GM23338 (cell line): ENCODE measurements around the gene C11orf21. TPM values are rescaled to one million over a fixed set of nuclear protein-coding genes. Genes with fewer than 3 reads are reported as not detected.

Source experiments
- ATAC-seq: fragments of 200-7000 bp; cut with Tn5 transposase; 3 replicates; pipeline ENCODE4 v1.9.1; 2020
- DNase-seq: peaks from one replicate; pipeline ENCODE4 v3.0.0-alpha.2; 2015; ENCODE audit warnings: low spot score
- H2AFZ ChIP-seq: fragments of 200-600 bp; sonication (generic); 2 replicates; pipeline ENCODE4 v1.8.0; 2016; ENCODE audit warnings: antibody characterized with exemption, mild to moderate bottlenecking, moderate library complexity
- H3F3A ChIP-seq: fragments of 200-600 bp; sonication (generic); replicated peaks from 2 replicates; pipeline ENCODE4 v1.8.0; 2017; ENCODE audit warnings: antibody characterized with exemption, mixed run types, low read depth
- H3K27ac ChIP-seq: fragments of 200-600 bp; sonication (generic); 2 replicates; pipeline ENCODE4 v1.6.1; 2016; ENCODE audit warnings: low read depth
- H3K27me3 ChIP-seq: fragments of 200-600 bp; sonication (generic); 2 replicates; pipeline ENCODE4 v1.8.0; 2016; ENCODE audit warnings: mild to moderate bottlenecking, mixed run types, moderate library complexity; ENCODE audit not compliant: insufficient read depth
- H3K36me3 ChIP-seq: fragments of 200-600 bp; sonication (generic); 2 replicates; pipeline ENCODE4 v1.8.0; 2016; ENCODE audit warnings: mild to moderate bottlenecking; ENCODE audit not compliant: insufficient read depth
- H3K4me1 ChIP-seq: fragments of 200-600 bp; sonication (generic); 2 replicates; pipeline ENCODE4 v1.8.0; 2016; ENCODE audit warnings: mild to moderate bottlenecking, moderate library complexity; ENCODE audit not compliant: insufficient read depth
- H3K4me2 ChIP-seq: fragments of 200-600 bp; sonication (generic); 2 replicates; pipeline ENCODE4 v1.7.1; 2017; ENCODE audit warnings: mixed run types
- H3K4me3 ChIP-seq: fragments of 200-600 bp; sonication (generic); 2 replicates; pipeline ENCODE4 v1.6.1; 2016; ENCODE audit warnings: mixed run types
- H3K79me2 ChIP-seq: fragments of 200-600 bp; sonication (generic); replicated peaks from 2 replicates; pipeline ENCODE4 v1.8.0; 2017; ENCODE audit warnings: mild to moderate bottlenecking; ENCODE audit not compliant: insufficient read depth
- H3K9me2 ChIP-seq: fragments of 200-600 bp; sonication (generic); 2 replicates; pipeline ENCODE4 v1.8.0; 2017; ENCODE audit not compliant: insufficient read depth
- H4K20me1 ChIP-seq: fragments of 200-600 bp; sonication (generic); replicated peaks from 2 replicates; pipeline ENCODE4 v1.8.0; 2017; ENCODE audit warnings: mild to moderate bottlenecking; ENCODE audit not compliant: insufficient read depth
- H3K27ac Mint-ChIP-seq: 2 replicates; pipeline ENCODE4 v1.8.0; 2020; ENCODE audit warnings: inconsistent platforms, mild to moderate bottlenecking, moderate library complexity, mixed read lengths
- H3K27me3 Mint-ChIP-seq: 3 replicates; pipeline ENCODE4 v1.8.0; 2022; ENCODE audit warnings: low read depth, mild to moderate bottlenecking, moderate library complexity, mixed read lengths, inconsistent platforms; ENCODE audit not compliant: insufficient read depth, poor library complexity
- H3K36me3 Mint-ChIP-seq: 3 replicates; pipeline ENCODE4 v1.8.0; 2021; ENCODE audit warnings: low read depth, mild to moderate bottlenecking, inconsistent platforms, moderate library complexity, mixed read lengths
- H3K4me1 Mint-ChIP-seq: 3 replicates; pipeline ENCODE4 v1.8.0; 2020; ENCODE audit warnings: mild to moderate bottlenecking, inconsistent platforms, mixed read lengths
- H3K4me3 Mint-ChIP-seq: 3 replicates; pipeline ENCODE4 v1.8.0; 2021; ENCODE audit warnings: moderate library complexity, mild to moderate bottlenecking, inconsistent platforms, mixed read lengths
- H3K9me3 Mint-ChIP-seq: 3 replicates; pipeline ENCODE4 v1.8.0; 2020; ENCODE audit warnings: moderate library complexity, mild to moderate bottlenecking, inconsistent platforms, mixed read lengths
- CREB1 ChIP-seq: fragments of 250-450 bp; sonication (Bioruptor Pico); IDR thresholded peaks from 2 replicates; pipeline ENCODE4 v1.5.0; 2020; ENCODE audit warnings: low read depth, mild to moderate bottlenecking, moderate library complexity
- EZH2 ChIP-seq: fragments of 200-600 bp; sonication (generic); IDR thresholded peaks from one replicate; pipeline ENCODE4 v1.8.0; 2017; ENCODE audit warnings: antibody characterized with exemption, mild to moderate bottlenecking, low read depth; ENCODE audit not compliant: unreplicated experiment
- EZH2phosphoT487 ChIP-seq: fragments of 200-600 bp; sonication (generic); IDR thresholded peaks from one replicate; pipeline ENCODE4 v1.8.1; 2018; ENCODE audit warnings: antibody characterized with exemption; ENCODE audit not compliant: unreplicated experiment
- JUNB ChIP-seq: IDR thresholded peaks from one replicate; pipeline ENCODE4 v1.6.1; 2016; ENCODE audit warnings: antibody characterized with exemption; ENCODE audit not compliant: unreplicated experiment
- NANOG ChIP-seq: IDR thresholded peaks from 2 replicates; pipeline ENCODE4 v1.6.1; 2016; ENCODE audit warnings: antibody characterized with exemption, borderline replicate concordance
- POLR2AphosphoS5 ChIP-seq: IDR thresholded peaks from 2 replicates; pipeline ENCODE4 v1.6.1; 2016; ENCODE audit warnings: antibody characterized with exemption, low read depth
- STAT1 ChIP-seq: IDR thresholded peaks from one replicate; pipeline ENCODE4 v1.6.1; 2016; ENCODE audit warnings: antibody characterized with exemption; ENCODE audit not compliant: unreplicated experiment
- ZNF114 ChIP-seq: fragments of 250-450 bp; sonication (Bioruptor Pico); IDR thresholded peaks from 2 replicates; pipeline ENCODE4 v1.5.0; 2020; ENCODE audit warnings: mild to moderate bottlenecking, moderate library complexity
- ZNF331 ChIP-seq: fragments of 250-450 bp; sonication (Bioruptor Pico); IDR thresholded peaks from 2 replicates; pipeline ENCODE4 v1.5.0; 2020; ENCODE audit warnings: low read depth, mild to moderate bottlenecking, moderate library complexity
- polyA plus RNA-seq: library from polyadenylated mRNA; unstranded; fragments of >200 nt; fragmentation: Nextera tagmentation; extraction: Ambion mirVana; gene quantifications from 2 replicates; pipeline ENCODE4 v1.2.1, GENCODE V29; 2016
- total RNA-seq: library from RNA; depleted of rRNA; stranded (reverse); fragments of >200 nt; shearing (Covaris generic); gene quantifications from 2 replicates; pipeline ENCODE4 v1.2.3, GENCODE V29; 2014
- TF ChIP-seq, protein P1 (sequence below), 2 experiments: fragments of 200-600 bp in 1 of 2; sonication (generic) in 1 of 2; conservative IDR thresholded peaks; 2 replicates each; pipeline versions ENCODE4 v1.5.1 to v1.6.1; 2016 to 2017; ENCODE audit warnings: antibody characterized with exemption in 2 of 2, low read depth in 2 of 2, mild to moderate bottlenecking in 2 of 2, moderate library complexity in 1 of 2
- TF ChIP-seq, protein P2 (sequence below): IDR thresholded peaks from one replicate; pipeline ENCODE4 v1.6.1; 2018; ENCODE audit warnings: antibody characterized with exemption; ENCODE audit not compliant: unreplicated experiment
- TF ChIP-seq, protein P3 (sequence below): fragments of 250-450 bp; sonication (Bioruptor Pico); IDR thresholded peaks from 2 replicates; pipeline ENCODE4 v1.5.0; 2020; ENCODE audit warnings: mild to moderate bottlenecking, moderate library complexity
- TF ChIP-seq, protein P4 (sequence below): IDR thresholded peaks from 2 replicates; pipeline ENCODE4 v1.6.1; 2016; ENCODE audit warnings: antibody characterized with exemption

The C11orf21 gene
- total and polyA plus RNA-seq, 2 experiments from 2014 or later = not detected

DNA sequence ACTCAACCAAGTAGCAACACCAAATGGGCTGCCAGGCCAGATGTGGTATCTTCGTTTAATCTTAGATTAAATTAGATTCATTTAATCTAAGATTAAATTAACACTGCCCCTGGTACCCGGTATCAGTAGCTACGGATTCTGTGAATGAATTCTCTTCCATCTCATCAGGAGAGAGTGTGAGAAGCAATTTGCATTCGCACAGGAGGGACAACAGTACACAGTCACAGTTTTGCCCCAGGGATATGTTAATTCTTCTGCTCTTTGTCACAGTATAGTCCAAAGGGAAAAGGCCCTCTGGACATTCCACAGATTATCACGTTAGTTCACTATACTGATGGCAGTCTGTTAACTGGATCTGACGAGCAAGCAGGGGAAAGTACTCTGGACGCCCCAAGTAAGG is 54.2 kb downstream of the C11orf21 start:
- H3K4me3 Mint-ChIP-seq = no peak overlapping the region
- H3K27me3 Mint-ChIP-seq = peaks cover 19% of the 10 kb centered on the region
- H3K9me3 Mint-ChIP-seq = no peaks in the 10 kb centered on the region
- no peak overlapping the region for H3K4me3 ChIP-seq
- no peak overlapping the region for H3K4me2 ChIP-seq
- H2AFZ ChIP-seq = no peak overlapping the region
- H3K4me1 Mint-ChIP-seq = no peaks in the 10 kb centered on the region
- no peak for ATAC-seq
- no peaks in the 10 kb centered on the region for H3K36me3 ChIP-seq
- H3F3A ChIP-seq = no peaks in the 10 kb centered on the region
- no peak overlapping the region for H3K27ac ChIP-seq
- H3K79me2 ChIP-seq = no peaks in the 10 kb centered on the region
- no peaks in the 10 kb centered on the region for H3K36me3 Mint-ChIP-seq
- H3K27me3 ChIP-seq = peaks cover 3% of the 10 kb centered on the region; the same call in 1 of the 2 replicates
- no peak for DNase-seq
- no peak overlapping the region for H3K27ac Mint-ChIP-seq
- TF ChIP-seq CREB1 (CRISPR knock-in tag) (no peak), EZH2phosphoT487 (no peak), POLR2AphosphoS5 (no peak), ZNF331 (CRISPR knock-in tag) (no peak), NANOG (no peak), JUNB (no peak), ZNF114 (no peak), STAT1 (no peak), EZH2 (no peak)
- TF ChIP-seq, protein P1, sequence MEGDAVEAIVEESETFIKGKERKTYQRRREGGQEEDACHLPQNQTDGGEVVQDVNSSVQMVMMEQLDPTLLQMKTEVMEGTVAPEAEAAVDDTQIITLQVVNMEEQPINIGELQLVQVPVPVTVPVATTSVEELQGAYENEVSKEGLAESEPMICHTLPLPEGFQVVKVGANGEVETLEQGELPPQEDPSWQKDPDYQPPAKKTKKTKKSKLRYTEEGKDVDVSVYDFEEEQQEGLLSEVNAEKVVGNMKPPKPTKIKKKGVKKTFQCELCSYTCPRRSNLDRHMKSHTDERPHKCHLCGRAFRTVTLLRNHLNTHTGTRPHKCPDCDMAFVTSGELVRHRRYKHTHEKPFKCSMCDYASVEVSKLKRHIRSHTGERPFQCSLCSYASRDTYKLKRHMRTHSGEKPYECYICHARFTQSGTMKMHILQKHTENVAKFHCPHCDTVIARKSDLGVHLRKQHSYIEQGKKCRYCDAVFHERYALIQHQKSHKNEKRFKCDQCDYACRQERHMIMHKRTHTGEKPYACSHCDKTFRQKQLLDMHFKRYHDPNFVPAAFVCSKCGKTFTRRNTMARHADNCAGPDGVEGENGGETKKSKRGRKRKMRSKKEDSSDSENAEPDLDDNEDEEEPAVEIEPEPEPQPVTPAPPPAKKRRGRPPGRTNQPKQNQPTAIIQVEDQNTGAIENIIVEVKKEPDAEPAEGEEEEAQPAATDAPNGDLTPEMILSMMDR (conservative IDR thresholded peaks at IDR 0.05; ENCODE audit: low read depth in 2 of 2) = no peak
- TF ChIP-seq, protein P2, sequence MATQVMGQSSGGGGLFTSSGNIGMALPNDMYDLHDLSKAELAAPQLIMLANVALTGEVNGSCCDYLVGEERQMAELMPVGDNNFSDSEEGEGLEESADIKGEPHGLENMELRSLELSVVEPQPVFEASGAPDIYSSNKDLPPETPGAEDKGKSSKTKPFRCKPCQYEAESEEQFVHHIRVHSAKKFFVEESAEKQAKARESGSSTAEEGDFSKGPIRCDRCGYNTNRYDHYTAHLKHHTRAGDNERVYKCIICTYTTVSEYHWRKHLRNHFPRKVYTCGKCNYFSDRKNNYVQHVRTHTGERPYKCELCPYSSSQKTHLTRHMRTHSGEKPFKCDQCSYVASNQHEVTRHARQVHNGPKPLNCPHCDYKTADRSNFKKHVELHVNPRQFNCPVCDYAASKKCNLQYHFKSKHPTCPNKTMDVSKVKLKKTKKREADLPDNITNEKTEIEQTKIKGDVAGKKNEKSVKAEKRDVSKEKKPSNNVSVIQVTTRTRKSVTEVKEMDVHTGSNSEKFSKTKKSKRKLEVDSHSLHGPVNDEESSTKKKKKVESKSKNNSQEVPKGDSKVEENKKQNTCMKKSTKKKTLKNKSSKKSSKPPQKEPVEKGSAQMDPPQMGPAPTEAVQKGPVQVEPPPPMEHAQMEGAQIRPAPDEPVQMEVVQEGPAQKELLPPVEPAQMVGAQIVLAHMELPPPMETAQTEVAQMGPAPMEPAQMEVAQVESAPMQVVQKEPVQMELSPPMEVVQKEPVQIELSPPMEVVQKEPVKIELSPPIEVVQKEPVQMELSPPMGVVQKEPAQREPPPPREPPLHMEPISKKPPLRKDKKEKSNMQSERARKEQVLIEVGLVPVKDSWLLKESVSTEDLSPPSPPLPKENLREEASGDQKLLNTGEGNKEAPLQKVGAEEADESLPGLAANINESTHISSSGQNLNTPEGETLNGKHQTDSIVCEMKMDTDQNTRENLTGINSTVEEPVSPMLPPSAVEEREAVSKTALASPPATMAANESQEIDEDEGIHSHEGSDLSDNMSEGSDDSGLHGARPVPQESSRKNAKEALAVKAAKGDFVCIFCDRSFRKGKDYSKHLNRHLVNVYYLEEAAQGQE = no peak
- TF ChIP-seq, protein P3, sequence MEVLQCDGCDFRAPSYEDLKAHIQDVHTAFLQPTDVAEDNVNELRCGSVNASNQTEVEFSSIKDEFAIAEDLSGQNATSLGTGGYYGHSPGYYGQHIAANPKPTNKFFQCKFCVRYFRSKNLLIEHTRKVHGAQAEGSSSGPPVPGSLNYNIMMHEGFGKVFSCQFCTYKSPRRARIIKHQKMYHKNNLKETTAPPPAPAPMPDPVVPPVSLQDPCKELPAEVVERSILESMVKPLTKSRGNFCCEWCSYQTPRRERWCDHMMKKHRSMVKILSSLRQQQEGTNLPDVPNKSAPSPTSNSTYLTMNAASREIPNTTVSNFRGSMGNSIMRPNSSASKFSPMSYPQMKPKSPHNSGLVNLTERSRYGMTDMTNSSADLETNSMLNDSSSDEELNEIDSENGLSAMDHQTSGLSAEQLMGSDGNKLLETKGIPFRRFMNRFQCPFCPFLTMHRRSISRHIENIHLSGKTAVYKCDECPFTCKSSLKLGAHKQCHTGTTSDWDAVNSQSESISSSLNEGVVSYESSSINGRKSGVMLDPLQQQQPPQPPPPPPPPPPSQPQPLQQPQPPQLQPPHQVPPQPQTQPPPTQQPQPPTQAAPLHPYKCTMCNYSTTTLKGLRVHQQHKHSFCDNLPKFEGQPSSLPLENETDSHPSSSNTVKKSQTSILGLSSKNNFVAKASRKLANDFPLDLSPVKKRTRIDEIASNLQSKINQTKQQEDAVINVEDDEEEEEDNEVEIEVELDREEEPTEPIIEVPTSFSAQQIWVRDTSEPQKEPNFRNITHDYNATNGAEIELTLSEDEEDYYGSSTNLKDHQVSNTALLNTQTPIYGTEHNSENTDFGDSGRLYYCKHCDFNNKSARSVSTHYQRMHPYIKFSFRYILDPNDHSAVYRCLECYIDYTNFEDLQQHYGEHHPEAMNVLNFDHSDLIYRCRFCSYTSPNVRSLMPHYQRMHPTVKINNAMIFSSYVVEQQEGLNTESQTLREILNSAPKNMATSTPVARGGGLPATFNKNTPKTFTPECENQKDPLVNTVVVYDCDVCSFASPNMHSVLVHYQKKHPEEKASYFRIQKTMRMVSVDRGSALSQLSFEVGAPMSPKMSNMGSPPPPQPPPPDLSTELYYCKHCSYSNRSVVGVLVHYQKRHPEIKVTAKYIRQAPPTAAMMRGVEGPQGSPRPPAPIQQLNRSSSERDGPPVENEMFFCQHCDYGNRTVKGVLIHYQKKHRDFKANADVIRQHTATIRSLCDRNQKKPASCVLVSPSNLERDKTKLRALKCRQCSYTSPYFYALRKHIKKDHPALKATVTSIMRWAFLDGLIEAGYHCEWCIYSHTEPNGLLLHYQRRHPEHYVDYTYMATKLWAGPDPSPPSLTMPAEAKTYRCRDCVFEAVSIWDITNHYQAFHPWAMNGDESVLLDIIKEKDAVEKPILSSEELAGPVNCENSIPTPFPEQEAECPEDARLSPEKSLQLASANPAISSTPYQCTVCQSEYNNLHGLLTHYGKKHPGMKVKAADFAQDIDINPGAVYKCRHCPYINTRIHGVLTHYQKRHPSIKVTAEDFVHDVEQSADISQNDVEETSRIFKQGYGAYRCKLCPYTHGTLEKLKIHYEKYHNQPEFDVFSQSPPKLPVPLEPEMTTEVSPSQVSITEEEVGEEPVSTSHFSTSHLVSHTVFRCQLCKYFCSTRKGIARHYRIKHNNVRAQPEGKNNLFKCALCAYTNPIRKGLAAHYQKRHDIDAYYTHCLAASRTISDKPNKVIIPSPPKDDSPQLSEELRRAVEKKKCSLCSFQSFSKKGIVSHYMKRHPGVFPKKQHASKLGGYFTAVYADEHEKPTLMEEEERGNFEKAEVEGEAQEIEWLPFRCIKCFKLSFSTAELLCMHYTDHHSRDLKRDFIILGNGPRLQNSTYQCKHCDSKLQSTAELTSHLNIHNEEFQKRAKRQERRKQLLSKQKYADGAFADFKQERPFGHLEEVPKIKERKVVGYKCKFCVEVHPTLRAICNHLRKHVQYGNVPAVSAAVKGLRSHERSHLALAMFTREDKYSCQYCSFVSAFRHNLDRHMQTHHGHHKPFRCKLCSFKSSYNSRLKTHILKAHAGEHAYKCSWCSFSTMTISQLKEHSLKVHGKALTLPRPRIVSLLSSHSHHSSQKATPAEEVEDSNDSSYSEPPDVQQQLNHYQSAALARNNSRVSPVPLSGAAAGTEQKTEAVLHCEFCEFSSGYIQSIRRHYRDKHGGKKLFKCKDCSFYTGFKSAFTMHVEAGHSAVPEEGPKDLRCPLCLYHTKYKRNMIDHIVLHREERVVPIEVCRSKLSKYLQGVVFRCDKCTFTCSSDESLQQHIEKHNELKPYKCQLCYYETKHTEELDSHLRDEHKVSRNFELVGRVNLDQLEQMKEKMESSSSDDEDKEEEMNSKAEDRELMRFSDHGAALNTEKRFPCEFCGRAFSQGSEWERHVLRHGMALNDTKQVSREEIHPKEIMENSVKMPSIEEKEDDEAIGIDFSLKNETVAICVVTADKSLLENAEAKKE = no peak
- TF ChIP-seq, protein P4, sequence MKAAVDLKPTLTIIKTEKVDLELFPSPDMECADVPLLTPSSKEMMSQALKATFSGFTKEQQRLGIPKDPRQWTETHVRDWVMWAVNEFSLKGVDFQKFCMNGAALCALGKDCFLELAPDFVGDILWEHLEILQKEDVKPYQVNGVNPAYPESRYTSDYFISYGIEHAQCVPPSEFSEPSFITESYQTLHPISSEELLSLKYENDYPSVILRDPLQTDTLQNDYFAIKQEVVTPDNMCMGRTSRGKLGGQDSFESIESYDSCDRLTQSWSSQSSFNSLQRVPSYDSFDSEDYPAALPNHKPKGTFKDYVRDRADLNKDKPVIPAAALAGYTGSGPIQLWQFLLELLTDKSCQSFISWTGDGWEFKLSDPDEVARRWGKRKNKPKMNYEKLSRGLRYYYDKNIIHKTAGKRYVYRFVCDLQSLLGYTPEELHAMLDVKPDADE = no peak
- H3K4me1 ChIP-seq = no peaks in the 10 kb centered on the region
- no peaks in the 10 kb centered on the region for H3K9me2 ChIP-seq
- H4K20me1 ChIP-seq = no peaks in the 10 kb centered on the region
